ENCODE measurements around the gene DMRT1.

DMRT1 gene

GRCh38 chr9:841371-842209, at the start of gene DMRT1:
Gene DMRT1 (plus strand): TSS chr9:841697. CDS start chr9:841839, 142 bp downstream.
- DNase-seq = no peak

GRCh38 chr9:792331-793260, 48.9 kb upstream of the DMRT1 start:
- no peak for DNase-seq

GRCh38 chr9:794386-794785, 47.1 kb upstream of the DMRT1 start:
- DNase-seq = no peak

GRCh38 chr9:795869-796268, 45.6 kb upstream of the DMRT1 start:
- no peak for DNase-seq

GRCh38 chr9:800591-801150, 40.8 kb upstream of the DMRT1 start:
- DNase-seq = no peak

- no peak for DNase-seq
Measured at GRCh38 chr9:801399-802071, 40.0 kb upstream of the DMRT1 start.

- DNase-seq = no peak
Measured at GRCh38 chr9:804026-804425, 37.5 kb upstream of the DMRT1 start.

- DNase-seq = no peak
Measured at GRCh38 chr9:805151-805550, 36.3 kb upstream of the DMRT1 start.

- DNase-seq = no peak
Measured at GRCh38 chr9:806285-807156, 35.0 kb upstream of the DMRT1 start.

- no peak for DNase-seq
Measured at GRCh38 chr9:811106-811531, 30.4 kb upstream of the DMRT1 start.

GRCh38 chr9:818958-819357, 22.5 kb upstream of the DMRT1 start:
- DNase-seq = no peak

GRCh38 chr9:826500-827280, 14.8 kb upstream of the DMRT1 start:
- no peak for DNase-seq

GRCh38 chr9:840343-840742, 1.2 kb upstream of the DMRT1 start:
- DNase-seq = no peak

GRCh38 chr9:842635-843426, 1.3 kb downstream of the DMRT1 start:
- DNase-seq = no peak

- no peak for DNase-seq
Measured at GRCh38 chr9:843427-843785, 1.9 kb downstream of the DMRT1 start.

GRCh38 chr9:846852-847251, 5.4 kb downstream of the DMRT1 start:
- DNase-seq = no peak

GRCh38 chr9:847505-847904, 6.0 kb downstream of the DMRT1 start:
- DNase-seq = no peak

- no peak for DNase-seq
Measured at GRCh38 chr9:849431-849830, 7.9 kb downstream of the DMRT1 start.

GRCh38 chr9:852539-852938, 11.0 kb downstream of the DMRT1 start:
- no peak for DNase-seq

- DNase-seq = no peak
Measured at GRCh38 chr9:859251-859650, 17.8 kb downstream of the DMRT1 start.

Data from left hindlimb (tissue), 1 donor.